ENCODE data around the gene LDLRAD3. TPM values are rescaled to one million over a fixed set of nuclear protein-coding genes. Genes with fewer than 3 reads are reported as not detected.
"Not testable (repeated sequence)": the region's sequence is repeated elsewhere in the genome, so short reads cannot be mapped to it uniquely, and the experiment has no call there.

LDLRAD3 gene, protein sequence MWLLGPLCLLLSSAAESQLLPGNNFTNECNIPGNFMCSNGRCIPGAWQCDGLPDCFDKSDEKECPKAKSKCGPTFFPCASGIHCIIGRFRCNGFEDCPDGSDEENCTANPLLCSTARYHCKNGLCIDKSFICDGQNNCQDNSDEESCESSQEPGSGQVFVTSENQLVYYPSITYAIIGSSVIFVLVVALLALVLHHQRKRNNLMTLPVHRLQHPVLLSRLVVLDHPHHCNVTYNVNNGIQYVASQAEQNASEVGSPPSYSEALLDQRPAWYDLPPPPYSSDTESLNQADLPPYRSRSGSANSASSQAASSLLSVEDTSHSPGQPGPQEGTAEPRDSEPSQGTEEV
- not detected for total RNA-seq
- polyA plus RNA-seq, result not detected
- total RNA-seq, result 0 to 0.45 (median 0.13) reads per million in 6 experiments

DNA sequence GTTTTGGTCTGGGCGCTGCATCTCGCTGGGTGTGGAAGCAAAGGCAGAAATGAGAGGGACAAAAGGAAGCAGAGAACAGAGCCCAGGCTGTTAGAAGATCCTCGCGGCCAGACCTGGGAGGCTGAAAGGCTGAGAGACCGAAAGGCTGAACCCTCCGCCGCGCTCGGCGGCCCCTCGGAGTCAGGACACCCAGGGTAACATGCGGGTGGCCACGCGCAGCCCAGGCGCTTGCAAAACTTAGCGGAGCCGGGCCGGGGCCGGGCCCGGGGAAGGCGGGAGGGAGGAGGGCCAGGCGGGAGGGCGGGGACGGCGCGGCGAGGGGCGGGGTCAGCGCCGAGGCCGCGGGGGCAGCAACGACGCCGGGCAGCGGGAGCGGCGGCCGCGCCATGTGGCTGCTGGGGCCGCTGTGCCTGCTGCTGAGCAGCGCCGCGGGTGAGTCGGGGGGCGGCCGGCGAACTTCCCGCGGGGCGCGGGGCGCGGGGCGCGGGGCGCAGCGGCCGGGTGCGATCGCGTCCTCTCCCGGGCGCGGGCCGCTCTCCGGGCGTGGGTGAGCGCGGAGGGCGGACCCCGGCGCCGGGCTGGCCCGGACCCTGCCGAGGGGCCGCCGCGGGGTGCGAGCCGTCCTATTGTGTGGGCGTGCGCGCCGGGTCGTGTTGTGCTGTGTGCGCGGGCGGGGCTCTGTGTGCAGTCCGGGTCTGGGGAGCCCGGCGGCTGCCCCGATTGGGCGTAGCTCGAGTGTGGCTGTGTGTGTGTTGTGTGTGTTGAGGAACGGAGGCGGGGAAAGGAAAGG lies at the start of gene LDLRAD3:
TSS of gene LDLRAD3 (plus strand) at position 350 of the 790 bp plus-strand sequence. CDS start at position 387, 37 bp downstream.
- ATAC-seq (peak; percentile 43 to 75), DNase-seq (peak in 6 of 10 donors; percentile 1 to 9 (median 6))
- peaks cover 6 to 15% (median 9%) of the 10 kb centered on the region in 4 donors for H3K4me1 Mint-ChIP-seq
- POLR2A ChIA-PET, result no interaction called here
- peak within 1 kb of the TSS in 2 of 10 donors; percentile 33 to 86 for H3K27ac Mint-ChIP-seq
- H3K9me3 Mint-ChIP-seq, result peaks cover 0 to 3% (median 0%) of the 10 kb centered on the region in 9 donors
- H3K4me3 Mint-ChIP-seq, result peak within 1 kb of the TSS; percentile 74 to 92 (median 84)
- H3K27me3 Mint-ChIP-seq, result peaks cover 25 to 68% (median 48%) of the 10 kb centered on the region in 5 donors
- H3K36me3 Mint-ChIP-seq, result no peaks in the 10 kb centered on the region

DNA sequence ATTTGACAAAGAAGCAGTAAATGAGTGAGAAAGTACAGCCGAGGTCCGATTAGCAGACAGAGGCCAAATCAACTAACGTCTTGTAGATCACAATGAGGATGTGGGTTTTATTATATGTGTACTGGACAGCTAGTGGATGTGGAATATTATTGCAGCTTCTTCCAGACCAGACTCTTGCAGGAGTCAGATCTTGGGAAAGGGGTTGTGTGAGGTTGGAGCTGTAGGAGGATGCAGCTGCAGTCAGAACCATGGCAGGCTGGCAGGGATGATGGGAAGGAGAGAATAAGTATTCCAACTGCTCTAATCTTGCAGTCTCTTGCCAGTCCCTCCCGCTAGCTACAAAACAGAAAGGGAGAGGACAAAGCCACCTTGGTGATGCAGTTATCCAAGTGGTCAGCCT lies 46.8 kb upstream of the LDLRAD3 start:
- Mint-ChIP-seq H3K4me3 (no peak overlapping the region), H3K4me1 (no peaks in the 10 kb centered on the region), H3K27ac (no peak overlapping the region), H3K36me3 (peaks cover 0 to 16% (median 2%) of the 10 kb centered on the region in 3 donors), H3K27me3 (peaks cover 7 to 20% (median 19%) of the 10 kb centered on the region in 5 donors), H3K9me3 (peaks cover 0 to 23% (median 12%) of the 10 kb centered on the region in 9 donors)
- POLR2A ChIA-PET, result no interaction called here
- no peak for DNase-seq
- no peak for ATAC-seq

DNA sequence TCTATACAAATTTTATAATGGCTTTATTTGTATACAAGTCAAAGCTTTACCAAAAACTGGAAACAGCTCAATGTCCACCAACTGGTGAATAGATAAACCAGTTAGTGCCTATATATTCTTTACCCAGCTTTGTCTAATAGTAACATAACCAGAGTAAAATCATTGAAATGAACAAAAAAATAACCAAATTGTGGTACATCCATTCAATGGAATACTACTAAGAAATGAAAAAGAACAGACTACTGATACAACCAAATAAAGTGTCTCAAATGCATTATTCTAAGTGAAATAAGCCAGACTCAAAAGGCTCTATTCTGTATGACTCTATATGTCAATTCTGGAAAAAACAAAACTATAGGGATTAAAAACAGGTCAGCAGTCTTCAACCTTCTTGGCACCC lies 40.9 kb upstream of the LDLRAD3 start:
- H3K9me3 Mint-ChIP-seq, result peaks cover 5 to 49% (median 24%) of the 10 kb centered on the region in 9 donors
- H3K4me3 Mint-ChIP-seq, result no peak overlapping the region
- H3K4me1 Mint-ChIP-seq, result no peaks in the 10 kb centered on the region
- DNase-seq, result no peak
- POLR2A ChIA-PET, result no interaction called here
- H3K27me3 Mint-ChIP-seq, result peaks cover 0 to 9% (median 6%) of the 10 kb centered on the region in 5 donors
- H3K36me3 Mint-ChIP-seq, result peaks cover 0 to 25% (median 3%) of the 10 kb centered on the region in 3 donors
- no peak for ATAC-seq
- no peak overlapping the region for H3K27ac Mint-ChIP-seq

DNA sequence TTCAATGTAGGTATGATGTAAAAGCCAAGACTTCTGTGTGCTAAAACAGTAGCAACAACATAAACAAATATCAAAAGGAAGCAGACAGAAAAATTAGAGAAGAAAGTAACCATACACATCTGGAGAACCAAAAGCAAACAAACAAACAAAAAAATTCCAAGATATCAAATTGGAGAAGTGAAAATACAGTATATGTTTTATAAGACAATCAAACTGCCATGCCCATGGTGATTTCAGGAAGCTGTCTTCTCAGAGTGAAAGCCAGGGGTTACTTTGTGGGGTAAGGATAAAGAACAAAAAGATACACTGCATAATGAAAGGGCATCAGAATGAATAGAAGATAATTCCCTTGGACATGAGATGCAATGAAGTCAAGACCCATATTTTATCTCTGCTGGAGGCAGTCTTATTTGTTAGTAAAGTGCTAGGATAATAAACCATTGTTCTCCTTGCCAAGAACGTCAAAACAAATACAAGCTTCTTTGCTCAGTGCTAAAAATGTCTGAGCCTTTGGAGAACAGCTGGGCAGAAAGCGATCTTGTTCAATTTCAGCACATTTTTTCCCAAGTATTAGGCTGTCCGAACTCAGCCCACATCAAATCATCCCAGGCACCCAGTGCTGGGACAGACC lies 38.1 kb upstream of the LDLRAD3 start:
- POLR2A ChIA-PET, result no interaction called here
- Mint-ChIP-seq H3K27me3 (peaks cover 3 to 7% (median 4%) of the 10 kb centered on the region in 5 donors), H3K36me3 (peaks cover 0 to 25% (median 3%) of the 10 kb centered on the region in 3 donors), H3K4me3 (no peak overlapping the region), H3K4me1 (no peaks in the 10 kb centered on the region), H3K27ac (no peak overlapping the region), H3K9me3 (peaks cover 5 to 38% (median 23%) of the 10 kb centered on the region in 9 donors)
- DNase-seq (no peak), ATAC-seq (no peak)

DNA sequence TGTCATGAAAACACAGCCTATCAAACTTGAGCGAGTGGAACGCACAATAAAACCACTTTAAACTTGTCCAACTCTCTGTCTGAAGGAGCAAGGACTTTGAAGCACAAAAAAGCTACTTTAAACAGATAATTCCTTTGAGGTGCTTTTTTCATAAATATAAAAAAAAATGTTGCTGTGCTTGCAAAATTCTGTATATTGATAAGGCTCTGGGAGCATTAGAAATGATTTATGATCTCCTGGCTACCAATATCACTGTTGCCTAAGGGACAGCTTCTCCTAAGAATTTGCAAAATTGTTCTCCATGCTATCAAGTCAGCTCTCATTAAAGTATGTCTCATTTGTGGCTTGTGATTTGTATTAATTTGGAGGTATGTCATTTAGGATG lies 37.6 kb upstream of the LDLRAD3 start:
- H3K27ac Mint-ChIP-seq, result no peak overlapping the region
- ATAC-seq (no peak), DNase-seq (no peak)
- POLR2A ChIA-PET, result no interaction called here
- H3K4me1 Mint-ChIP-seq, result no peaks in the 10 kb centered on the region
- H3K36me3 Mint-ChIP-seq, result peaks cover 0 to 20% (median 3%) of the 10 kb centered on the region in 3 donors
- H3K4me3 Mint-ChIP-seq, result no peak overlapping the region
- peaks cover 3 to 12% (median 4%) of the 10 kb centered on the region in 5 donors for H3K27me3 Mint-ChIP-seq
- H3K9me3 Mint-ChIP-seq, result peaks cover 5 to 34% (median 23%) of the 10 kb centered on the region in 9 donors

DNA sequence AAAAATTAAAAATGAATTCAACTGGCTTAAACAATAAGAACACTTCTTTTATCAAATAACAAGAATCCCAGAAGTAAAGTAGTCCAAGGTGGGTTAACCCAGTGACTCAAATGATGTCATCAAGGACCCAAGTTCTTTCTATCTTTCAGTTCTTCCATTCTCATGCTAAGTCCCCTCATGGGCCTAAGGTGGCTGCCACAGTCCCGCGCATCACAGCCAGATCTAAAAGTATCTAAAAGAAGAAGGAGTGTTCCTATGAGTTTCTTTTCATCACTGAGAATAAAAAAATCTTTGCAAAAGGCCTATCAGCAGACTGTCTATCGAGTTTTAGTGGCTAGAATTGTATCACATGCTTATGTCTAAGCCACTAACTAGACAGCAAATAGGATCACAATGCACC lies 37.2 kb upstream of the LDLRAD3 start:
- Mint-ChIP-seq H3K27ac (no peak overlapping the region), H3K9me3 (peaks cover 5 to 29% (median 20%) of the 10 kb centered on the region in 9 donors), H3K4me3 (no peak overlapping the region), H3K4me1 (no peaks in the 10 kb centered on the region), H3K36me3 (peaks cover 0 to 16% (median 3%) of the 10 kb centered on the region in 3 donors), H3K27me3 (peaks cover 4 to 16% (median 7%) of the 10 kb centered on the region in 5 donors)
- ATAC-seq, result no peak
- POLR2A ChIA-PET, result no interaction called here
- DNase-seq, result no peak

DNA sequence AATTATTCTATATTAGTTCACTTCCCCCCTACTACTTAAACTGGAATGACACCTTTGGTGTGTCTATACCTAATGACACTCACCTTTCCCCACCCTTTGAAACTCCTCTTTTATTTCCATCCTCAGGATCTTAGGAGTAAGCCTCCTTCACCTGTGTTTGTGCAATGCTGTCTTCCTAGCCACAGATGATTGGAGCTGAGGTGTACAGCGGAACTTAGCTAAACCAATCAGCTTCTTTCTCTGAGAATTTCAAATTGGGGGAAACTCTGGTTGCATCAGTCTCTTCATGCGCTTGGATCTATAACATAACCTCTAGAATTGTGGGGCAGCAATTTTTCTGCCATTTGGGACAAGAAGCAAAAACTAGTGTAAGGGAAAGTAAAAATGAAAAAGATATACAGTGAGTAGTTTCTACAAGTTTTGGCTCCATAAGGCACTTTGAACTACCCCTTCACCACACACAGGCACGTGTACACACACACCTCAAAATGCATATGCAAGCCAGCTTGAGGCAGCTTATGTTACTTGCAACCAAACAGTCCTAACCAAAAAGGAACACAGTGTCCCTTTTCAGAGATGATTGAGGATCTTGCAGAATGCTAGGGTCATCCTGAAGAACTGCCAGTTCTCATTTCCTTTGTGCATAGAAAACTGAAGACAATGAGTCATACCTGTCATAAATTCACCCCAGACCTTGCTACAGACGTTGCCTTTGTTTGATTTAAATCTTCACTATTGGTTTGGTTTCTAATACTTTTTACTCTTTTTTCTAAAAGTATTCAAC lies 36.0 kb upstream of the LDLRAD3 start:
- ATAC-seq, result no peak
- H3K36me3 Mint-ChIP-seq, result peaks cover 0 to 8% (median 2%) of the 10 kb centered on the region in 3 donors
- no peak overlapping the region for H3K27ac Mint-ChIP-seq
- POLR2A ChIA-PET, result no interaction called here
- DNase-seq, result no peak
- H3K4me1 Mint-ChIP-seq, result no peaks in the 10 kb centered on the region
- H3K9me3 Mint-ChIP-seq, result peaks cover 0 to 18% (median 10%) of the 10 kb centered on the region in 9 donors
- H3K4me3 Mint-ChIP-seq, result no peak overlapping the region
- H3K27me3 Mint-ChIP-seq, result peaks cover 4 to 18% (median 8%) of the 10 kb centered on the region in 5 donors

DNA sequence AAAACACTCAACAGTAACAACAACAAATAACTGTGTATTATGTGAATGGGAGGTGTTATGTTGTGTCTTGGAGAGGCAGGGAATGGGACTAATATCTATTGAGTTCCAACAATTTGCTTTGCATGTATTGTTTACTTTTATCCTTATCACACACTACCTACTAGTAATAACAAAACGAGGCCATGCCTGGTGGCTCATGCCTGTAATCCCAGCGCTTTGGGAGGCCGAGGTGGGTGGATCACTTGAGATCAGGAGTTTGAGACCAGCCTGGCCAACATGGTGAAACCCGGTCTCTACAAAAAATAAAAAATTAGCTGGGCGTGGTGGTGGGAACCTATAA lies 35.5 kb upstream of the LDLRAD3 start:
- H3K36me3 Mint-ChIP-seq, H3K4me1 Mint-ChIP-seq, H3K27ac Mint-ChIP-seq, DNase-seq, ATAC-seq, H3K4me3 Mint-ChIP-seq, POLR2A ChIA-PET: not testable (repeated sequence)
- H3K9me3 Mint-ChIP-seq, result peaks cover 0 to 12% (median 5%) of the 10 kb centered on the region in 9 donors
- peaks cover 2 to 18% (median 6%) of the 10 kb centered on the region in 5 donors for H3K27me3 Mint-ChIP-seq

DNA sequence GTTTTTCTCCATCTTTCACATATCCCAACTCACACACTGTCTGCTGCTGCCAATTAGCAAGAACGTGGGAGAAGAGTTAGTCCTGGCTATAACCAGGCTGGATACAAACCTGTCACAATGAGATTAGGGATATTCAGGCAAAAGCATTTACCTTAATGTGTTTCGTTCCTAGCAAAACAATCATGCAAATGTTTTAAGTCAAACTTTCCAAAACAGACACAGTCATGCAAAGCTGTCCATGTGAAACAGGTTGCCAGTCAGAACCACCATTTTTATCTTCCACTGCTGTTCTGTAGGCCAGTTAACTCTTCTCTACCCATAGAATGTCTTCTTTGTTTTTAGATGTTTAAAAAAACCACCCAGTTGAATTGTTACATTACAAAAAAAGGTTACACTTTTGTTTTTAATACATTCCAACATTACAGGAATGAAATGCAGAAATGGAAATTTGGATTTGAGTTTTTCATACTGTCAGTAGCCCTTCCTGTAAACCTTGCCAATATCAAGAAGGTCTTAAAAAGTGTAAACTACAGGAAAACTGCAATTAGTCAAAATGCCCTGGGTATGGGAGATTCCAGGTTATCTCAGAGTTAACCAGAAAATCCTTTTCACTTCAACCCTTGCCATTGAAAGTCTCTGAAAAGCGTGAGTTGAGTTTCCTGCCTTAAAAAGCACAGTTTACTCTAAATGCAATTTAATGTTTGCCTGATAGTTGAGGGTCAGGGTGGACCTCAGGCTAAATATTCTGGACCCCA lies 34.2 kb upstream of the LDLRAD3 start:
- Mint-ChIP-seq H3K9me3 (peaks cover 0 to 7% (median 3%) of the 10 kb centered on the region in 9 donors), H3K27ac (no peak overlapping the region)

DNA sequence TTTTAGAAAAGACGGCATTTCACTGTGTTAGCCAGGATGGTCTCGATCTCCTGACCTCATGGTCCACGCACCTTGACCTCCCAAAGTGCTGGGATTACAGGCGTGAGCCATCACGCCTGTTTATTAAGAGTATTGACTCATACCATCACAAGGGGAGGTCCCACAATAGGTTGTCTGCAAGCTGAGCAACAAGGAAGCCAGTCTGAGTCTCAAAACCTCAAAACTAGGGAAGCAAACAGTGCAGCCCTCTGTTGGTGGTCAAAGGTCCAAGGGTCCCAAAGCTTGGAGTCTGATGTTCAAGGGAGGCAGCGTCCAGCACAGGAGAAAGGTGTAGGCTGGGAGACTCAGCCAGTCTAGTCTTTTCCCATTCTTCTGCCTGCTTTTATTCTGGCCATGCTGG lies 32.8 kb upstream of the LDLRAD3 start:
- H3K36me3 Mint-ChIP-seq, result peaks cover 0 to 2% (median 0%) of the 10 kb centered on the region in 3 donors
- H3K27ac Mint-ChIP-seq, result no peak overlapping the region
- H3K4me1 Mint-ChIP-seq, result no peaks in the 10 kb centered on the region
- POLR2A ChIA-PET, result no interaction called here
- H3K27me3 Mint-ChIP-seq, result peaks cover 4 to 28% (median 9%) of the 10 kb centered on the region in 5 donors
- peaks cover 0 to 7% (median 3%) of the 10 kb centered on the region in 9 donors for H3K9me3 Mint-ChIP-seq
- ATAC-seq (no peak), DNase-seq (no peak)
- H3K4me3 Mint-ChIP-seq, result no peak overlapping the region

More for the DNA sequence above, 34.2 kb upstream of the LDLRAD3 start:
- no peak overlapping the region for H3K4me3 Mint-ChIP-seq
- no peak for DNase-seq
- H3K27me3 Mint-ChIP-seq, result peaks cover 3 to 28% (median 7%) of the 10 kb centered on the region in 5 donors
- H3K4me1 Mint-ChIP-seq, result no peaks in the 10 kb centered on the region
- peaks cover 0 to 2% (median 0%) of the 10 kb centered on the region in 3 donors for H3K36me3 Mint-ChIP-seq
- POLR2A ChIA-PET, result no interaction called here
- no peak for ATAC-seq

DNA sequence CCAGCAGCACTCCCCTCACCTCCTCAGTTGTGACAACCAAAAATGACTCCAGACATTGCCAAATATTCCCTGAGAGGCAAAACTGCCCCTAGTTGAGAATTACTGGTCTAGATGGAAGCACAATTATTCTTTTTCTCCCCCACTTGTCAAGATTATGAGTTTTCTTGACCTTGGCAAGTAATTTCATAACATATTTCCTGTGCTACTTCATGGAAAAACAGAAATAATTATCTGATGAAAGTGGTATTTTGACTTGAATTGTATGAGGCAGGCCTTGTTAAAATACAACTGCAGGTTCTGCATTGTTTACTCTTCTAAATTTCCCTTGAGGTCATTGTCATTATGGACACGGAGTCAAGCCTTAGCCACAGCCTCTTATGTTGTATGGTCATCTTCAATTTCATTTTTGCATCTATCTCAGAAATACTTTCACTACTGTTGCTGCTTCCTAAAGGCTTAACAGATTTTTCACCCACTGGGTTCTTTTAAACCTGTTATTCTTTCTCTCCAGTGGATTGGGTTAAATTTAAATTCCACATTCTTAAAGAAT lies 32.2 kb upstream of the LDLRAD3 start:
- DNase-seq (no peak), ATAC-seq (no peak)
- POLR2A ChIA-PET, result no interaction called here
- peaks cover 0 to 3% (median 1%) of the 10 kb centered on the region in 9 donors for H3K9me3 Mint-ChIP-seq
- H3K27ac Mint-ChIP-seq, result no peak overlapping the region
- H3K27me3 Mint-ChIP-seq, result peaks cover 6 to 28% (median 9%) of the 10 kb centered on the region in 5 donors
- H3K36me3 Mint-ChIP-seq, result peaks cover 0 to 2% (median 0%) of the 10 kb centered on the region in 3 donors
- H3K4me3 Mint-ChIP-seq, result no peak overlapping the region
- no peaks in the 10 kb centered on the region for H3K4me1 Mint-ChIP-seq
